GM13976 (cell line): ENCODE data around the gene FAM131A.
A peak's percentile ranks its signal among the peaks of the same experiment; 100 is the strongest.

Source experiments
- DNase-seq: peaks from one replicate; pipeline ENCODE4 v3.0.0; 2012; ENCODE audit warnings: low spot score
- in situ Hi-C: fragments of 300-500 bp; cut with MboI; formaldehyde crosslinking; loops from one replicate; pipeline ENCODE4 v1.12.0; 2022; ENCODE audit warnings: low sequenced_read_pairs, mixed read lengths, inconsistent platforms; ENCODE audit not compliant: unreplicated experiment
- TF ChIP-seq, protein P1 (sequence below): IDR thresholded peaks from 2 replicates; pipeline ENCODE4 v1.5.1; 2012; ENCODE audit warnings: borderline replicate concordance, mild to moderate bottlenecking; ENCODE audit not compliant: insufficient read depth; ENCODE audit errors: extremely low read depth, missing control alignments, control extremely low read depth

The FAM131A gene

DNA sequence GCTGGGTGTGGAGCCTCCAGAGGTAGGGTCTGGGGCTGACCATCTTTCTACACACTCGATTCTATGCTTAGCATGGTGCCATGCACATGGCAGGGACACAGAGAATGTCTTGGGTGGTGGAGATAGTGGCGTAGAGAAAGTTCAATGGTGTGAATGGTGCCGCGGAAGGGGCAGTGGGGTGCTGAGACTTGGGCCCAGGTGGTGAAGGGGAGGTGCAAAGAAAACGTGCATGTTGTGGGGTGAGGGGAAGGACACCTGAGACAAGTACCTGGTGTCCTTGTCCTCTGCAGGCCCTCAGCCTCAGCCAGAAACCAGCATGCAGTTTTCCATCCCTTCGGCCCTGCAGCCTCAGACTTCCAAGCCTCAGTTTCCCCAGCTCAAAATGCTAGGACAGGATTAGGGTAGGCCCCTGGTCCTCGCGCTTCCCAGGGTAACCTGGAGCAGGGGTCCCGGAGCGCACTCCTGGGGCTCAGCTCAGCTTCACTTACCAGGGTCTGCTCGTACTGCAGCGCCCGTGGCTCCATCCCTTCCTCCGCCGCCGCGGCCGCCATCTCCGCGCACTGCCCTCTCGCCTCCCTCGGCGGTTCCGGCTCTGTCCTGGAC lies 23.6 kb downstream of the FAM131A start:
- no peak for DNase-seq
- TF ChIP-seq, protein P1, sequence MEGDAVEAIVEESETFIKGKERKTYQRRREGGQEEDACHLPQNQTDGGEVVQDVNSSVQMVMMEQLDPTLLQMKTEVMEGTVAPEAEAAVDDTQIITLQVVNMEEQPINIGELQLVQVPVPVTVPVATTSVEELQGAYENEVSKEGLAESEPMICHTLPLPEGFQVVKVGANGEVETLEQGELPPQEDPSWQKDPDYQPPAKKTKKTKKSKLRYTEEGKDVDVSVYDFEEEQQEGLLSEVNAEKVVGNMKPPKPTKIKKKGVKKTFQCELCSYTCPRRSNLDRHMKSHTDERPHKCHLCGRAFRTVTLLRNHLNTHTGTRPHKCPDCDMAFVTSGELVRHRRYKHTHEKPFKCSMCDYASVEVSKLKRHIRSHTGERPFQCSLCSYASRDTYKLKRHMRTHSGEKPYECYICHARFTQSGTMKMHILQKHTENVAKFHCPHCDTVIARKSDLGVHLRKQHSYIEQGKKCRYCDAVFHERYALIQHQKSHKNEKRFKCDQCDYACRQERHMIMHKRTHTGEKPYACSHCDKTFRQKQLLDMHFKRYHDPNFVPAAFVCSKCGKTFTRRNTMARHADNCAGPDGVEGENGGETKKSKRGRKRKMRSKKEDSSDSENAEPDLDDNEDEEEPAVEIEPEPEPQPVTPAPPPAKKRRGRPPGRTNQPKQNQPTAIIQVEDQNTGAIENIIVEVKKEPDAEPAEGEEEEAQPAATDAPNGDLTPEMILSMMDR, result no peak

DNA sequence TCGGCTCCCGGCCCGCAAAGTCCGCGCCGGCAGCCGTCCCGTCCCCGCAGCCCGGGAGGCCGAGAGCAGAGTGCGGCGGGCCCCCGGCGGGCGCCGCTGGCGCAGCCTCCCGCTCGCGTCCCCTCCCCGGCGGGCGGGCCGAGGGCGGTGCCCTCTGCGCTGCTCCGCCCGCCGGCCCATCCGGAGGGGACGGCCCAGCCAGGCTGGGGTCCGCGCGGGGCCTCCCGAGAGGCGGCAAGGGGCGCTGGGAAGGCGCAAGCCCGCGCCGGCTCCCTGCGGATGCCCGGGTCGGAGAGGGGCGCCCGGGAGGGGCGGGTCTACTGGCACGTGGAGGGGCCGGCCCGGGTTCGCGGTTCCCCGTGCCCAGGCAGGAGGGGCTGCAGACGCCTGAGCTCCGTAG lies 24.1 kb downstream of the FAM131A start, which contains the start of the genes CLCN2 and POLR2H:
TSS of gene CLCN2 (minus strand) at position 74 of the 400 bp plus-strand sequence. CDS start 126 bp downstream, outside the sequence.
TSS of gene POLR2H (plus strand) at position 179 of the 400 bp plus-strand sequence. CDS start 1,783 bp downstream, outside the sequence.
- DNase-seq, result peak; percentile 82
- in situ Hi-C loops, result no loop called here
- TF ChIP-seq, protein P1, result no peak

More for the DNA sequence above, 23.6 kb downstream of the FAM131A start:
- in situ Hi-C loops, result no loop called here

GRCh38 chr3:184361932-184362667 lies 24.7 kb downstream of the FAM131A start:
- peak; percentile 66 for DNase-seq
- TF ChIP-seq, protein P1, result no peak
- in situ Hi-C loops, result no loop called here

DNA sequence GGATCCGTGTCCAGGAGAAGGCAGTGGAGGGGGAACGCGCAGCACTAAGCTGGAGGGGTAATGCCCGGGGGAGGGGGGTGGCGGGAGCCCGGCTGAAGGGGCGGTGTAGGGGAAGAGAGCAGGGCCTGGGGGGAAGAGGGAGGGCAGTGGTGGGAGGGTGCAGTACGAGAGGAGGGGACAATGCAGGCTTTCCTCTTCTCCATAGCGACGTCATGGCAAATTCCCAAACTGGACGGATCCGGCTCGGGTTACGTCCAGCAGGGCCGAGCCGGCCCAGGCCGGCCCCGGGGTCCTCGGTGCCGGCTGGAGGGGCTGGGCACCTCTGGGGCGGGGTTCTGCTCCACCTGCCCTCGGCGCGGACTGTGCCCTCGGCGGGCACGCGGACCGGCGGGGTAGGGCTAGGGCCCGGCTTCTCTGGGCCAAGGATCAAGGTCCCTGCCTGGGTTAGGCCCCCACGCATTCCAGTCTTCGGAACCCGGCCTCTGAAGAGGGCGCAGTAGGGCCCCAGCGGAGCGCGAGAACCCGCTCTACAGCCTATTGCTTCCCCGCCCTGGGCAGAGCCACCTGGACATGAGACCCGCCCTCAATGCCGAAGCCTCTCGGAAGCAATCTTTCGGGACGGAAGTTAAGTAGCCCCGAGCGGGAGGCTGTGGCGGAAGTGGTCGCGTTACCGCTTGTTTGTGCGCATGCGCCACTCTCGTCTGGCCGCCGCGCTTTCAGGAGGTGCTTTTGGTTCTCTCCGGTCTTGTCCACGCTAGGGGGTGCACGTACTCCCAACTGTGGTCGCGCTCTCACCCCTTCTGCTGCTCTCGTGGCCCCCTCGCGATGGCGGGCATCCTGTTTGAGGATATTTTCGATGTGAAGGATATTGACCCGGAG lies 25.5 kb downstream of the FAM131A start:
- TF ChIP-seq, protein P1, result peak; percentile 79
- peak; percentile 98 for DNase-seq
- in situ Hi-C loops, result no loop called here

- in situ Hi-C loops, result no loop called here
- no peak for DNase-seq
- TF ChIP-seq, protein P1, result no peak
These were observed 29.4 kb downstream of the FAM131A start for GRCh38 chr3:184366619-184367289.

- DNase-seq, result no peak
- in situ Hi-C loops, result no loop called here
- TF ChIP-seq, protein P1, result no peak
These were observed 30.7 kb downstream of the FAM131A start for GRCh38 chr3:184368116-184368515.
